PC-3 (cell line): Measurements from ENCODE around the gene FOXO3. TPM values are rescaled to one million over a fixed set of nuclear protein-coding genes. Genes with fewer than 3 reads are reported as not detected.

Source experiments
- ATAC-seq: fragments of 200-7000 bp; cut with Tn5 transposase; 2 replicates; pipeline ENCODE4 v1.9.1; 2020; ENCODE audit warnings: mild to moderate bottlenecking, moderate library complexity
- BruUV-seq: library from RNA; stranded (reverse); fragments of 400-500 nt; replicated peaks from 2 replicates; lab custom pipeline; 2021; lab: Mats Ljungman, UMichigan
- CTCF ChIA-PET: fragments of 300-600 bp; sonication (Branson Sonifier 250); formaldehyde crosslinking; loops from one replicate; lab custom pipeline; 2022; ENCODE audit warnings: antibody characterized with exemption; lab: Charles Lee
- POLR2A ChIA-PET: fragments of 300-600 bp; sonication (Branson Sonifier 250); formaldehyde crosslinking; loops from one replicate; lab custom pipeline; 2022; ENCODE audit warnings: antibody characterized with exemption; ENCODE audit not compliant: unreplicated experiment; lab: Charles Lee
- DNase-seq: peaks from one replicate; pipeline ENCODE4 v3.0.0-alpha.2; 2015
- H2AFZ ChIP-seq: fragments of 300-600 bp; sonication (generic); 2 replicates; pipeline ENCODE4 v1.6.0; 2016; ENCODE audit warnings: antibody characterized with exemption, low read length
- H3F3A ChIP-seq: fragments of 300-600 bp; sonication (generic); one replicate; pipeline ENCODE4 v1.6.0; 2017; ENCODE audit warnings: antibody characterized with exemption, low read length, control low read depth, mild to moderate bottlenecking; ENCODE audit not compliant: unreplicated experiment
- H3K27ac ChIP-seq: fragments of 300-600 bp; sonication (generic); 2 replicates; pipeline ENCODE4 v1.5.1; 2016; ENCODE audit warnings: mild to moderate bottlenecking, low read length
- H3K27me3 ChIP-seq: fragments of 300-600 bp; sonication (generic); 2 replicates; pipeline ENCODE4 v1.6.1; 2016; ENCODE audit warnings: low read length, mixed read lengths
- H3K36me3 ChIP-seq: fragments of 300-600 bp; sonication (generic); 2 replicates; pipeline ENCODE4 v1.6.1; 2016; ENCODE audit warnings: low read depth, mixed run types, low read length, mixed read lengths
- H3K4me1 ChIP-seq: fragments of 300-600 bp; sonication (generic); 2 replicates; pipeline ENCODE4 v1.5.1; 2016; ENCODE audit warnings: low read length; ENCODE audit not compliant: insufficient read depth
- H3K4me2 ChIP-seq: fragments of 300-600 bp; sonication (generic); 2 replicates; pipeline ENCODE4 v1.6.0; 2016; ENCODE audit warnings: low read length
- H3K4me3 ChIP-seq: fragments of 300-600 bp; sonication (generic); 2 replicates; pipeline ENCODE4 v1.5.1; 2016; ENCODE audit warnings: mild to moderate bottlenecking, low read length, mixed read lengths
- H3K79me2 ChIP-seq: fragments of 300-600 bp; sonication (generic); 2 replicates; pipeline ENCODE4 v1.6.1; 2017; ENCODE audit warnings: low read length, mixed read lengths
- H3K9ac ChIP-seq: fragments of 300-600 bp; sonication (generic); 2 replicates; pipeline ENCODE4 v1.6.0; 2016; ENCODE audit warnings: mild to moderate bottlenecking, low read length
- H3K9me2 ChIP-seq: fragments of 300-600 bp; sonication (generic); replicated peaks from 2 replicates; pipeline ENCODE4 v1.6.1; 2016; ENCODE audit warnings: mixed run types, low read length, mixed read lengths
- H3K9me3 ChIP-seq: fragments of 300-600 bp; sonication (generic); 2 replicates; pipeline ENCODE4 v1.6.1; 2016; ENCODE audit warnings: low read length, mixed read lengths
- H4K20me1 ChIP-seq: fragments of 300-600 bp; sonication (generic); 2 replicates; pipeline ENCODE4 v1.6.1; 2016; ENCODE audit warnings: low read length, mixed read lengths
- CTCF ChIP-seq: fragments of 300-600 bp; sonication (generic); conservative IDR thresholded peaks from 2 replicates; pipeline ENCODE4 v1.5.1; 2017; ENCODE audit warnings: antibody characterized with exemption, low read depth, mild to moderate bottlenecking, low read length
- EZH2 ChIP-seq: fragments of 300-600 bp; sonication (generic); IDR thresholded peaks from one replicate; pipeline ENCODE4 v1.6.1; 2017; ENCODE audit warnings: antibody characterized with exemption, mild to moderate bottlenecking, low read length; ENCODE audit not compliant: unreplicated experiment
- EZH2phosphoT487 ChIP-seq: fragments of 300-600 bp; sonication (generic); IDR thresholded peaks from 2 replicates; pipeline ENCODE4 v1.6.1; 2018; ENCODE audit warnings: mild to moderate bottlenecking, antibody characterized with exemption, low read length, borderline replicate concordance
- intact Hi-C: fragments of 100-400 bp; cut with micrococcal nuclease; formaldehyde crosslinking; loops from 2 replicates; pipeline ENCODE4 v1.9.0; 2023
- total RNA-seq: library from RNA; depleted of rRNA; stranded (reverse); fragments of >200 nt; gene quantifications from 2 replicates; pipeline ENCODE4 v1.2.3, GENCODE V29; 2014

Gene FOXO3
- total RNA-seq, 1 experiment from 2014 or later = 12.8 TPM

DNA sequence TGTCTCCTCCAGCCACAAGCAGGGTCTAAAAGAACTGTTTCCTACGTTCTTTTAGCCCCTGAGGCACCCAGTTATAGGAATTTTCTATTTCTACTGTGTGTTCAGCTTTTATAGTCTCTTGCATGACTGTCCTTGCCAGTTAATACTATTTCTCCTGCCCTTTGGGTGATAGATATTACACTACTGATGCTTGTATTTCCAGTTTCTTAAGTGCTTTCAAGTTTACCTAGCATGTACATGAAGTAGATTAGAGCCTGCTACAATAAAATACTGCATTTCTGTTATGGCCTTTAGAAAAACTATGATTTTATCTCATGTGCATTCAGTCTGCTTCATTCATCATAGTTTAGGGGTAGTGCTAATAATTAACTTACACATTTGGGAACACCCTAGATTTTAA is 89.6 kb downstream of the FOXO3 start:
- no peak overlapping the region for H2AFZ ChIP-seq
- TF ChIP-seq CTCF (no peak), EZH2phosphoT487 (no peak), EZH2 (no peak)
- H3F3A ChIP-seq = no peaks in the 10 kb centered on the region
- BruUV-seq = no TSS peak
- H3K9me2 ChIP-seq = no peaks in the 10 kb centered on the region
- H3K27ac ChIP-seq = no peak overlapping the region
- POLR2A ChIA-PET = no interaction called here
- H3K79me2 ChIP-seq = peaks cover 81% of the 10 kb centered on the region
- no peak overlapping the region for H3K4me3 ChIP-seq
- no peak for DNase-seq
- no peaks in the 10 kb centered on the region for H4K20me1 ChIP-seq
- H3K4me1 ChIP-seq = peaks cover 6% of the 10 kb centered on the region; the same call in 1 of the 2 replicates
- CTCF ChIA-PET = no interaction called here
- no peak overlapping the region for H3K4me2 ChIP-seq
- ATAC-seq = no peak
- no peaks in the 10 kb centered on the region for H3K36me3 ChIP-seq
- H3K27me3 ChIP-seq = no peaks in the 10 kb centered on the region
- H3K9ac ChIP-seq = no peak overlapping the region
- intact Hi-C loops = no loop called here
- no peaks in the 10 kb centered on the region for H3K9me3 ChIP-seq

DNA sequence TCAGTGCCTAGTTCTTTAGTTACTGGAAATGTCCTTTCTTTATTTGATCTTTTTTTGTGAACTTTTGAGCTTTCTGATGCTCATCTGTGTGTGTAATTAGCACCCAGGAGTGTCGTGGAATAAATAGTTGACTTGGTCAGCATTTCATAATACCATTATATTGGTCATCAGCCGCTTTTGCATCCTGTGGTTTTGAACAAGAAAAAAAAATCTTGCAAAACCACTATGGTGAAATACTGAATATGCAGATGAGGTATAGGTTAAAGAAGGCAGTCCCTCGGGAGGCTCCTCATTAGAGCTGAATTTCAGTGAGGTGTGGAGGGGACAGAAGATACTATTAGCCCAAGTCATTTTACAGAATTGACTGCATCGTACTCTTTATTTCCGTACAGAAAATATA is 90.1 kb downstream of the FOXO3 start:
- Histone ChIP-seq H3K9ac (no peak overlapping the region), H3K79me2 (peaks cover 83% of the 10 kb centered on the region), H3K36me3 (no peaks in the 10 kb centered on the region), H3K9me2 (no peaks in the 10 kb centered on the region), H4K20me1 (no peaks in the 10 kb centered on the region), H3F3A (no peaks in the 10 kb centered on the region), H3K9me3 (no peaks in the 10 kb centered on the region), H3K27me3 (no peaks in the 10 kb centered on the region), H3K4me3 (no peak overlapping the region), H2AFZ (no peak overlapping the region), H3K27ac (no peak overlapping the region), H3K4me2 (no peak overlapping the region), H3K4me1 (peaks cover 6% of the 10 kb centered on the region; the same call in 1 of the 2 replicates)
- no peak for TF ChIP-seq EZH2phosphoT487
- no peak for TF ChIP-seq EZH2
- no peak for TF ChIP-seq CTCF
- intact Hi-C loops = no loop called here
- DNase-seq (peak; percentile 8), ATAC-seq (no peak)
- no TSS peak for BruUV-seq
- ChIA-PET CTCF (no interaction called here), POLR2A (no interaction called here)

- H3K4me3 ChIP-seq = no peak overlapping the region
- H3K9ac ChIP-seq = no peak overlapping the region
- no TSS peak for BruUV-seq
- no peaks in the 10 kb centered on the region for H4K20me1 ChIP-seq
- H3K4me1 ChIP-seq = peaks cover 6% of the 10 kb centered on the region; the same call in 1 of the 2 replicates
- peak; percentile 16 for DNase-seq
- H3K27me3 ChIP-seq = no peaks in the 10 kb centered on the region
- peaks cover 82% of the 10 kb centered on the region for H3K79me2 ChIP-seq
- H2AFZ ChIP-seq = no peak overlapping the region
- H3K27ac ChIP-seq = 0 out of 2 replicates have a peak overlapping the region, but pooled peaks have one; percentile 10
- H3K36me3 ChIP-seq = no peaks in the 10 kb centered on the region
- no peaks in the 10 kb centered on the region for H3F3A ChIP-seq
- intact Hi-C loops = no loop called here
- TF ChIP-seq EZH2 (no peak), EZH2phosphoT487 (no peak), CTCF (no peak)
- H3K9me2 ChIP-seq = no peaks in the 10 kb centered on the region
- no peak overlapping the region for H3K4me2 ChIP-seq
- ATAC-seq = peak; percentile 42
- ChIA-PET CTCF (no interaction called here), POLR2A (no interaction called here)
- no peaks in the 10 kb centered on the region for H3K9me3 ChIP-seq
These were observed 90.9 kb downstream of the FOXO3 start for GRCh38 chr6:108651340-108652227.
